HepG2 (cell line): ENCODE results near the gene SCAMP3. TPM values are rescaled to one million over a fixed set of nuclear protein-coding genes. Genes with fewer than 3 reads are reported as not detected.

ENCODE experiments used
- BORCS8-MEF2B ChIP-seq: sonication (generic); formaldehyde crosslinking; IDR thresholded peaks from 2 replicates; pipeline ENCODE4 v1.8.0; 2022; ENCODE audit warnings: mild to moderate bottlenecking, missing genetic modification reagents
- EP300 ChIP-seq, 3 experiments: sonication (generic) in 1 of 3; formaldehyde crosslinking in 1 of 3; IDR thresholded peaks; 2 replicates each; pipeline versions ENCODE4 v1.5.1 to v1.6.1; 2011 to 2020; ENCODE audit warnings: low read depth in 2 of 3, low read length in 2 of 3, borderline replicate concordance in 1 of 3, improper control_type of control experiment in 1 of 3, mild to moderate bottlenecking in 1 of 3, missing genetic modification reagents in 1 of 3, moderate library complexity in 1 of 3
- ETS1 ChIP-seq: sonication (generic); formaldehyde crosslinking; IDR thresholded peaks from 2 replicates; pipeline ENCODE4 v1.4.0; 2020; ENCODE audit warnings: missing genetic modification reagents
- ETV5 ChIP-seq: IDR thresholded peaks from 2 replicates; pipeline ENCODE4 v1.6.1; 2018; ENCODE audit warnings: missing biosample characterization, missing genetic modification reagents, inconsistent platforms, borderline replicate concordance
- HOXA3 ChIP-seq: sonication (generic); formaldehyde crosslinking; IDR thresholded peaks from 2 replicates; pipeline ENCODE4 v1.5.0; 2020; ENCODE audit warnings: missing genetic modification reagents
- KAT8 ChIP-seq: IDR thresholded peaks from 2 replicates; pipeline ENCODE4 v1.6.1; 2016; ENCODE audit warnings: missing genetic modification reagents, missing compliant biosample characterization
- KLF6 ChIP-seq: IDR thresholded peaks from 2 replicates; pipeline ENCODE4 v1.8.0; 2016; ENCODE audit warnings: missing biosample characterization, missing genetic modification reagents
- MYC ChIP-seq: sonication (generic); formaldehyde crosslinking; IDR thresholded peaks from 2 replicates; pipeline ENCODE4 v1.9.0; 2021; ENCODE audit warnings: missing genetic modification reagents, borderline replicate concordance
- NRL ChIP-seq: sonication (generic); formaldehyde crosslinking; IDR thresholded peaks from 2 replicates; pipeline ENCODE4 v1.5.0; 2020; ENCODE audit warnings: missing genetic modification reagents, mild to moderate bottlenecking, moderate library complexity, borderline replicate concordance
- SALL1 ChIP-seq: sonication (generic); formaldehyde crosslinking; IDR thresholded peaks from 2 replicates; pipeline ENCODE4 v1.8.0; 2022; ENCODE audit warnings: mild to moderate bottlenecking, missing genetic modification reagents
- SETDB1 ChIP-seq: sonication (generic); formaldehyde crosslinking; IDR thresholded peaks from 2 replicates; pipeline ENCODE4 v1.5.1; 2020; ENCODE audit warnings: missing genetic modification reagents, mild to moderate bottlenecking, borderline replicate concordance
- TOE1 ChIP-seq: sonication (generic); formaldehyde crosslinking; IDR thresholded peaks from 2 replicates; pipeline ENCODE4 v1.4.0; 2020; ENCODE audit warnings: mild to moderate bottlenecking, missing genetic modification reagents
- ZBTB20 ChIP-seq: sonication (generic); formaldehyde crosslinking; IDR thresholded peaks from 2 replicates; pipeline ENCODE4 v1.8.1; 2023; ENCODE audit warnings: missing genetic modification reagents, low read depth, mild to moderate bottlenecking, borderline replicate concordance
- ZNF331 ChIP-seq: sonication (generic); formaldehyde crosslinking; IDR thresholded peaks from 2 replicates; pipeline ENCODE4 v1.4.0; 2020; ENCODE audit warnings: missing genetic modification reagents
- ZNF350 ChIP-seq: sonication (generic); formaldehyde crosslinking; IDR thresholded peaks from 2 replicates; pipeline ENCODE4 v1.4.0; 2020; ENCODE audit warnings: mild to moderate bottlenecking, low read depth, missing genetic modification reagents, borderline replicate concordance
- ZNF530 ChIP-seq: sonication (generic); formaldehyde crosslinking; IDR thresholded peaks from 2 replicates; pipeline ENCODE4 v1.5.0; 2020; ENCODE audit warnings: low read depth, mild to moderate bottlenecking, missing genetic modification reagents
- ZNF552 ChIP-seq: sonication (generic); formaldehyde crosslinking; IDR thresholded peaks from 2 replicates; pipeline ENCODE4 v1.9.0; 2022; ENCODE audit warnings: missing genetic modification reagents, mild to moderate bottlenecking, borderline replicate concordance
- ZNF616 ChIP-seq: sonication (generic); formaldehyde crosslinking; IDR thresholded peaks from 2 replicates; pipeline ENCODE4 v1.5.0; 2020; ENCODE audit warnings: low read depth, mild to moderate bottlenecking, missing genetic modification reagents
- ZNF709 ChIP-seq: sonication (generic); formaldehyde crosslinking; IDR thresholded peaks from 2 replicates; pipeline ENCODE4 v1.5.0; 2020; ENCODE audit warnings: mild to moderate bottlenecking, missing genetic modification reagents
- ZNF740 ChIP-seq: sonication (generic); formaldehyde crosslinking; IDR thresholded peaks from 2 replicates; pipeline ENCODE4 v1.4.0; 2020; ENCODE audit warnings: missing genetic modification reagents
- ZSCAN9 ChIP-seq: IDR thresholded peaks from 2 replicates; pipeline ENCODE4 v1.6.1; 2016; ENCODE audit warnings: borderline replicate concordance
- polyA plus RNA-seq, 8 experiments: library from polyadenylated mRNA; depleted of rRNA in 3 of 8; stranded (reverse) in 7 of 8; unstranded in 1 of 8; fragments of >200 nt; fragmentation: Illumina TruSeq in 4 of 8; extraction: Trizol in 4 of 8; gene quantifications; 2 replicates each; pipeline versions ENCODE4 v1.2.1 to v1.2.3, GENCODE V29; 2011 to 2016; ENCODE audit warnings: low read depth in 4 of 8, missing spikeins in 1 of 8, mixed read lengths in 1 of 8; ENCODE audit not compliant: insufficient read depth in 1 of 8
- total RNA-seq, 5 experiments: library from RNA; depleted of rRNA; stranded (reverse); fragments of >200 nt; fragmentation: Illumina TruSeq; extraction: Trizol; gene quantifications; 2 replicates each; pipeline ENCODE4 v1.2.3, GENCODE V29; 2016; ENCODE audit warnings: low read depth in 1 of 5
- TF ChIP-seq, protein P1 (sequence below): sonication (generic); formaldehyde crosslinking; IDR thresholded peaks from 2 replicates; pipeline ENCODE4 v1.4.0; 2020; ENCODE audit warnings: mild to moderate bottlenecking, missing genetic modification reagents

SCAMP3 gene
- total and polyA plus RNA-seq, 2 of the 13 experiments (the other 11 are each of a cell fraction or from before 2014, with no cell fraction given) = 46.8 to 83.3 TPM

DNA sequence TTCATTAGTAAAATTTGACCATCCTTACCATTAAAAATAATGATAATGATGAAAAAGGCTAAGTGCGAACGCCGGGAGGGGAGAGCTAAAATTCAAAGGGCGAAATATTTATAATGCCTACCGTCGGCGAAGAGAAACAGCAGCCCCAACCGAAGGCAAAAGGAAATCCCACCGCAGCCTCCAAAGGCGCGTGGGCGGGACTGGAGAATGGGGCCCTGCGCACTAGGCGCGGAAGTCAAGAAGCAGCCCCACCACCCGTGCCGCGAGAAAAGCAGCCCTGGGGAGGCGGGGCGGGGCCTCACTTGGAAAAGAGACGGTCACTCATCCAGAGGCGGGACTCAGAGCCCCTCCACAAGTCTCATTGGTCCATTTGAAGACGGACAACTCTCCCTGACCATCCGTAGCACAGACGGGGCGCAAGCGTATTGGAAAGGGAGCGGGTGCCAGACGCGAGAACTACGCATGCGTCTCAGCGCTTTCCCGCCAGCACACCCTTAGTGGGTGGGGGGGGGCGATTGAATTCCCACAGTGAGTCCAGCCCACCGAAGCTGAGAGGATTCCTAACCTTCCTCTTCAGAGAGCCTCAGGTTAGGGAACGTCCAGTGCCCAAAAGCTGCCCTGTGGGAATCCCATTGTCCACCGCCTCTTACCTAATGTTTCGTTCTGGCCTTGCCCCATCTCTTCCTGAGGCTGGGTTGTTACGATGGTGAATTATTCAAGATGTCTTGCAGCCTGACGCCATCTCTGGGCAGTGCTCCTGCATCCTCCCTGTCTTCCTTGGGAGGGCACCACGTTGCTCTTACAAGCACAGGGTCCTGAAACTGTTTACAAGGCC, 34.7 kb downstream of the SCAMP3 start (continued):
- TF ChIP-seq, protein P1, sequence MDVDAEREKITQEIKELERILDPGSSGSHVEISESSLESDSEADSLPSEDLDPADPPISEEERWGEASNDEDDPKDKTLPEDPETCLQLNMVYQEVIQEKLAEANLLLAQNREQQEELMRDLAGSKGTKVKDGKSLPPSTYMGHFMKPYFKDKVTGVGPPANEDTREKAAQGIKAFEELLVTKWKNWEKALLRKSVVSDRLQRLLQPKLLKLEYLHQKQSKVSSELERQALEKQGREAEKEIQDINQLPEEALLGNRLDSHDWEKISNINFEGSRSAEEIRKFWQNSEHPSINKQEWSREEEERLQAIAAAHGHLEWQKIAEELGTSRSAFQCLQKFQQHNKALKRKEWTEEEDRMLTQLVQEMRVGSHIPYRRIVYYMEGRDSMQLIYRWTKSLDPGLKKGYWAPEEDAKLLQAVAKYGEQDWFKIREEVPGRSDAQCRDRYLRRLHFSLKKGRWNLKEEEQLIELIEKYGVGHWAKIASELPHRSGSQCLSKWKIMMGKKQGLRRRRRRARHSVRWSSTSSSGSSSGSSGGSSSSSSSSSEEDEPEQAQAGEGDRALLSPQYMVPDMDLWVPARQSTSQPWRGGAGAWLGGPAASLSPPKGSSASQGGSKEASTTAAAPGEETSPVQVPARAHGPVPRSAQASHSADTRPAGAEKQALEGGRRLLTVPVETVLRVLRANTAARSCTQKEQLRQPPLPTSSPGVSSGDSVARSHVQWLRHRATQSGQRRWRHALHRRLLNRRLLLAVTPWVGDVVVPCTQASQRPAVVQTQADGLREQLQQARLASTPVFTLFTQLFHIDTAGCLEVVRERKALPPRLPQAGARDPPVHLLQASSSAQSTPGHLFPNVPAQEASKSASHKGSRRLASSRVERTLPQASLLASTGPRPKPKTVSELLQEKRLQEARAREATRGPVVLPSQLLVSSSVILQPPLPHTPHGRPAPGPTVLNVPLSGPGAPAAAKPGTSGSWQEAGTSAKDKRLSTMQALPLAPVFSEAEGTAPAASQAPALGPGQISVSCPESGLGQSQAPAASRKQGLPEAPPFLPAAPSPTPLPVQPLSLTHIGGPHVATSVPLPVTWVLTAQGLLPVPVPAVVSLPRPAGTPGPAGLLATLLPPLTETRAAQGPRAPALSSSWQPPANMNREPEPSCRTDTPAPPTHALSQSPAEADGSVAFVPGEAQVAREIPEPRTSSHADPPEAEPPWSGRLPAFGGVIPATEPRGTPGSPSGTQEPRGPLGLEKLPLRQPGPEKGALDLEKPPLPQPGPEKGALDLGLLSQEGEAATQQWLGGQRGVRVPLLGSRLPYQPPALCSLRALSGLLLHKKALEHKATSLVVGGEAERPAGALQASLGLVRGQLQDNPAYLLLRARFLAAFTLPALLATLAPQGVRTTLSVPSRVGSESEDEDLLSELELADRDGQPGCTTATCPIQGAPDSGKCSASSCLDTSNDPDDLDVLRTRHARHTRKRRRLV (CRISPR knock-in tag) = 0 out of 2 replicates have a peak, but pooled peaks have one; percentile 64
- peak; percentile 40 for TF ChIP-seq HOXA3
- 0 out of 2 replicates have a peak, but pooled peaks have one; percentile 65 for TF ChIP-seq ZNF709 (CRISPR knock-in tag)
- no peak for TF ChIP-seq TOE1 (CRISPR knock-in tag)
- no peak for TF ChIP-seq SETDB1 (CRISPR knock-in tag)
- peak; percentile 45 for TF ChIP-seq ETV5 (CRISPR knock-in tag)
- 0 out of 2 replicates have a peak, but pooled peaks have one; percentile 18 for TF ChIP-seq ZSCAN9 (CRISPR knock-in tag)
- TF ChIP-seq ZBTB20 (CRISPR knock-in tag) = peak; percentile 48; the same call in 1 of the 2 replicates
- peak; percentile 39 for TF ChIP-seq ZNF331
- peak; percentile 76; the same call in 1 of the 2 replicates for TF ChIP-seq MYC (CRISPR knock-in tag)
- peak; percentile 14; the same call in 1 of the 2 replicates for TF ChIP-seq BORCS8-MEF2B (CRISPR knock-in tag)
- peak; percentile 22; the same call in 1 of the 2 replicates for TF ChIP-seq KLF6 (CRISPR knock-in tag)
- TF ChIP-seq SALL1 (CRISPR knock-in tag) = 0 out of 2 replicates have a peak, but pooled peaks have one; percentile 28
- no peak for TF ChIP-seq ETS1 (CRISPR knock-in tag)
- peak; percentile 83 for TF ChIP-seq KAT8 (CRISPR knock-in tag)
- TF ChIP-seq ZNF616 = no peak
- no peak for TF ChIP-seq NRL (CRISPR knock-in tag)
- TF ChIP-seq ZNF350 (CRISPR knock-in tag) = peak; percentile 23; the same call in 1 of the 2 replicates
- TF ChIP-seq EP300 (IDR thresholded peaks at IDR 0.05; ENCODE audit: low read depth in 2 of 2, low read length in 2 of 2) = peak in 1 of 2 experiments; percentile 6; a peak in 1 of 4 replicates
- TF ChIP-seq EP300 (CRISPR knock-in tag; IDR thresholded peaks at IDR 0.05; ENCODE audit: borderline replicate concordance) = no peak
- TF ChIP-seq ZNF552 = peak; percentile 20; the same call in 1 of the 2 replicates
- no peak for TF ChIP-seq ZNF530 (CRISPR knock-in tag)
- peak; percentile 99 for TF ChIP-seq ZNF740 (CRISPR knock-in tag)
